Superior temporal gyrus (tissue), 1 donor: ENCODE measurements around the gene TMEM141.
"Not testable (repeated sequence)": the region's sequence is repeated elsewhere in the genome, so short reads cannot be mapped to it uniquely, and the experiment has no call there.

Experiments
- DNase-seq: peaks from one replicate; pipeline ENCODE4 v3.0.0-alpha.2; 2016; ENCODE audit errors: extremely low spot score

The TMEM141 gene

GRCh38 chr9:136773386-136774044 lies 17.6 kb upstream of the TMEM141 start:
- DNase-seq = no peak

GRCh38 chr9:136774416-136775045 lies 16.6 kb upstream of the TMEM141 start:
- no peak for DNase-seq

- no peak for DNase-seq
Measured at GRCh38 chr9:136775191-136775590, 16.0 kb upstream of the TMEM141 start.

GRCh38 chr9:136776947-136777346 lies 14.2 kb upstream of the TMEM141 start:
- DNase-seq = no peak

GRCh38 chr9:136777359-136777758 lies 13.8 kb upstream of the TMEM141 start:
- DNase-seq = no peak

GRCh38 chr9:136779808-136780207 lies 11.3 kb upstream of the TMEM141 start:
- no peak for DNase-seq

- no peak for DNase-seq
Measured at GRCh38 chr9:136782452-136782851, 8.7 kb upstream of the TMEM141 start.

- DNase-seq = peak; percentile 76
Measured at GRCh38 chr9:136784249-136784996, 6.7 kb upstream of the TMEM141 start.

GRCh38 chr9:136784997-136785361 lies 6.2 kb upstream of the TMEM141 start:
- DNase-seq = no peak

- not testable (repeated sequence) for DNase-seq
Measured at GRCh38 chr9:136785565-136786355, 5.4 kb upstream of the TMEM141 start.

- peak; percentile 84 for DNase-seq
Measured at GRCh38 chr9:136786451-136786850, 4.7 kb upstream of the TMEM141 start.

- DNase-seq = peak; percentile 56
Measured at GRCh38 chr9:136786983-136787382, 4.2 kb upstream of the TMEM141 start.

- peak; percentile 95 for DNase-seq
Measured at GRCh38 chr9:136787690-136788400, 3.3 kb upstream of the TMEM141 start.

- not testable (repeated sequence) for DNase-seq
Measured at GRCh38 chr9:136788644-136789522, 2.3 kb upstream of the TMEM141 start.

- DNase-seq = no peak
Measured at GRCh38 chr9:136789523-136789937, 1.6 kb upstream of the TMEM141 start.

- DNase-seq = no peak
Measured at GRCh38 chr9:136791516-136792276, 552 bp downstream of the TMEM141 start.

GRCh38 chr9:136792321-136793085 lies 1.4 kb downstream of the TMEM141 start:
- no peak for DNase-seq

GRCh38 chr9:136793086-136793946 lies 2.2 kb downstream of the TMEM141 start:
- no peak for DNase-seq
